SH-SY5Y (cell line): ENCODE measurements around the gene TTBK1.

Experiments used
- GATA2 ChIP-seq: IDR thresholded peaks from 2 replicates; pipeline ENCODE4 v1.6.1; 2011; ENCODE audit warnings: mild to moderate bottlenecking, low read depth, low read length
- GATA3 ChIP-seq: IDR thresholded peaks from 2 replicates; pipeline ENCODE4 v1.6.1; 2011; ENCODE audit warnings: low read depth, mild to moderate bottlenecking, low read length, moderate library complexity

GRCh38 chr6:43304882-43305281 lies 61.6 kb downstream of the TTBK1 start:
- TF ChIP-seq GATA2 (no peak), GATA3 (no peak)
